ENCODE results near the gene RBM6.

GRCh38 chr3:50089609-50089945 lies 149.6 kb downstream of the RBM6 start:
- TF ChIP-seq CTCF (IDR thresholded peaks at IDR 0.05 in 2 of 3, conservative IDR thresholded peaks at IDR 0.05 in 1 of 3; ENCODE audit: insufficient read depth in 2 of 3, low read depth in 1 of 3, low read length in 3 of 3) (no peak), EP300 (IDR thresholded peaks at IDR 0.05; ENCODE audit: low read length) (no peak), BACH1 (tag; IDR thresholded peaks at IDR 0.05) (no peak)
